ENCODE measurements around the gene CLMN. TPM values are rescaled to one million over a fixed set of nuclear protein-coding genes. Genes with fewer than 3 reads are reported as not detected.

The CLMN gene
- total RNA-seq, 1 donor from 2014 or later = 6.0 TPM

GRCh38 chr14:95309261-95310051 lies 10.3 kb downstream of the CLMN start:
- DNase-seq (ENCODE audit: low spot score) = no peak
- intact Hi-C loops (cut with DNase I) = no loop called here

DNA sequence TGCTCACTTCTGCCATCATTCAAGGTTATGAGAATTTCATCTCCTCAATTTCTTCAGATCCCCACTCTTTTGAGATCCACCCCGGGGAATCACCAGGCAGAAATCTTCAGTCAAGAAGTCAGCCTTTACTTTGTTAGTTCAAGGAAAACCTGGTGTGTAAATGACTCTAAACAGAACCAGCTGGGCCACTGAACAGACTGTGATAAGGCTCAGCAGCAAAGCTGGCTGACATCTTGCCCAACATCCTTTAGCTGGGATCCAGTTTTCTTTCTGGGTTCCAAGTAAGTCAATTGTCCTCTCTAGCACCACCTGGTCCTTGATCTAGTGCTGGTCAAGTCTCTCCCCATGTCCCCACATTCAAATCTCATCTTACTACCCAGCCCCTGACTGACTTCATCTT lies 11.6 kb downstream of the CLMN start:
- intact Hi-C loops (cut with DNase I) = no loop called here
- no peak for DNase-seq (ENCODE audit: low spot score)

GRCh38 chr14:95307402-95308041 lies 12.2 kb downstream of the CLMN start:
- DNase-seq (ENCODE audit: low spot score) = no peak
- intact Hi-C loops (cut with DNase I) = no loop called here

DNA sequence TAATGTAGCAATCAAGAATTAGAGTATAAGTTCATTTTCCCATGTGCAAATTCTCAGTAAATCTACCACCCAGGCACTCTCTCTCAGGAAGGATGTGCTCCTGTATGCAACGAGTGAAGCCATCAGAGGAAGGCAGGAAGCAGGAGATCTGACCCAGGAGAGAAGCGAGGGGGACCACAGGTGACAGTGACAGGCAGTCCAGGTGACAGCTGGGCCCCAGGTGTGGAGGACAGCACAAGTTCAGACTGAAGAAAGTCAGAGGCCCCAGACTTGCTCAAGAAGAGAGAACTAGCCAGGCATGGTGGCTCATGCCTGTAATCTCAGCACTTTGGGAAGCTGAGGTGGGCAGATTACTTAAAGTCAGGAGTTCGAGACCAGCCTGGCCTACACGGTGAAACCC lies 13.8 kb downstream of the CLMN start:
- intact Hi-C loops (cut with DNase I) = no loop called here

GRCh38 chr14:95305145-95305544 lies 14.6 kb downstream of the CLMN start:
- no peak for DNase-seq (ENCODE audit: low spot score)
- intact Hi-C loops (cut with DNase I) = no loop called here

More for the DNA sequence above, 13.8 kb downstream of the CLMN start:
- no peak for DNase-seq (ENCODE audit: low spot score)

DNA sequence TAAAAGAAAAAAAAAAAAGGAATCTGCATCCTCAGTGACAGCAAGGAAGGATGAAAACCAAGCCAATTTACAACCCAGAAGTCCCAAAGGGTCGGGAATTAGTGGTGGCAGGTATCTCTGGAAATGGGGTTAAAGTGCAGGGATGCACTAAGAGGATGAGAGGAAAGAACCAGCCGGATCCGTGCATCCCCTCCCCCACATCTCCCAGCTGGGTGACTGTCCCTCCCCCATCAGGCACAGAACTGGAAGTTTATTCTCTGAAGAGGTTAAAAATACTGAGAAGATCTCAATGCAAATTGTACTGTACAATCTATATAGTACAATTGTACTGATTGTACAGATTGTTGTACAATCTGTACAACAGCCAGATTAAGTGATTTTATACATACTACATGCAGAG lies 15.4 kb downstream of the CLMN start:
- intact Hi-C loops (cut with DNase I) = no loop called here

GRCh38 chr14:95303552-95303951 lies 16.2 kb downstream of the CLMN start:
- intact Hi-C loops (cut with DNase I) = no loop called here
- no peak for DNase-seq (ENCODE audit: low spot score)

More for the DNA sequence above, 15.4 kb downstream of the CLMN start:
- no peak for DNase-seq (ENCODE audit: low spot score)

DNA sequence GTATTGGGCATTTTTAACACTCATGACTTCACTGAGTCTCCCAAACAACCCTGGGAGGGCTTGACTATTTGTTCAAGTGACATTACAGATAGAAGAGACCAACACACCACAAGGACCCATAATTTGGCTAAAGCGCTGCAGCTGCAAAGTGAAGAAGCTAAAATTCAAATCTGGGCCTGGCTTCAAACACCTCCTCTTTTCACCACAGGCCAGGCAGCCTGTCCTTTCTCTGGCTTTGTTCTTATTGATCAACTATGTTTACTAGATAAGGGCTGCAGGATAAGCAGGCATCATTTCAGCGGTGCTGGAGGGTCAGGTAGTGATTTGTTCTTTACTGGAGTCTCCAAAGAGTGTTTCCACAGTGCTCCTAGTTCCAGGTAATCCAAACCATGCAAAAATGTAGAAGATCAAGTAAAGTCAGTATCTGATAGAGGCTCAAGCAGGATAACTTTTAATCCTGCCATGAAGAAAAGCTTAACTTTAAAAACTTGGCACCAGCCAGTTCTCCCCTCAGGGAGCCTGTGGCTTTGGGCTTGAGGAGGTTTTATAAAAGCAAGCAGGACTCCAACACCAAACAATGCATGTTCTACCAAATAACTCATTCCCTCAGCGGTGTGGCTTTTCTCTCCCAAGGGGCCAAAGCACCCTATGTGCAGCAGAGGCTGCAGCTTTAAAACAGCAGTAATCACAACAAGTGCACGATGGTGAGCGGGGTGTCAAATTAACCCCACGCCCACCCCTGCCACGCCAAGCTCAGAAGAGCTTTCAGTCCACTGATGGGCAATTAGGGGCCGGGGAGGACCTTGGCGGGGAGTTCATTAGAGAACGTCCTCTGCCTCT lies 16.8 kb downstream of the CLMN start:
- intact Hi-C loops (cut with DNase I) = no loop called here
- no peak for DNase-seq (ENCODE audit: low spot score)

DNA sequence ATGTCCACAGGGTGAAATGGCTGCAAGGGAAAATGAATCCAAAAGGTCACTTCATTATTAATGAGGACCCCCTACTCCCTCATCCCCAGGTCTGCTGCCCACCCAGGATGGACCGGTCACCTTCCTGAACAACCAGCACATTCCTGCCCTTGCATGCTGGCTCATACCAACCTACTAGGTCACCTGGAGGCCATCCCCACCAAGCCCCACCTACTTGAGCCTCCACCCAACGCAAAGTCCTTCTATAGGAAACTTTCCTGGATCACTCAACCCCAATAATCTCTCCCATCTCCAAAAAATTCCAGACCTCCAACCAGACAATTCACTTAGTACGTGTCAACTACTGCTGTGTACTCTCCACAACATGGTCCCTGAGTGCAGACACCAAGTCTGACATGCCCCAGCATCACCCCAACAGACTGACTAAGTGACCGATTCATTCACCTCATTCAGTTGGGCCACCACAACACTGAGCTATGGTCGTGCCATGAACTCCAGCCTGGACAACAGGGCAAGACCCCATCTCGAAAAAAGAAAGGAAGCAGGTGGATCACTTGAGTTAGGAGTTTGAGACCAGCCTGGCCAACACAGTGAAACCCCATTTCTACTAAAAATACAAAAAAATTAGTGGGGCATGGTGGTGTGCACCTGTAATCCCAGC lies 18.1 kb downstream of the CLMN start:
- no peak for DNase-seq (ENCODE audit: low spot score)
- intact Hi-C loops (cut with DNase I) = no loop called here

GRCh38 chr14:95300697-95301526 lies 18.8 kb downstream of the CLMN start:
- DNase-seq (ENCODE audit: low spot score) = no peak
- intact Hi-C loops (cut with DNase I) = no loop called here

DNA sequence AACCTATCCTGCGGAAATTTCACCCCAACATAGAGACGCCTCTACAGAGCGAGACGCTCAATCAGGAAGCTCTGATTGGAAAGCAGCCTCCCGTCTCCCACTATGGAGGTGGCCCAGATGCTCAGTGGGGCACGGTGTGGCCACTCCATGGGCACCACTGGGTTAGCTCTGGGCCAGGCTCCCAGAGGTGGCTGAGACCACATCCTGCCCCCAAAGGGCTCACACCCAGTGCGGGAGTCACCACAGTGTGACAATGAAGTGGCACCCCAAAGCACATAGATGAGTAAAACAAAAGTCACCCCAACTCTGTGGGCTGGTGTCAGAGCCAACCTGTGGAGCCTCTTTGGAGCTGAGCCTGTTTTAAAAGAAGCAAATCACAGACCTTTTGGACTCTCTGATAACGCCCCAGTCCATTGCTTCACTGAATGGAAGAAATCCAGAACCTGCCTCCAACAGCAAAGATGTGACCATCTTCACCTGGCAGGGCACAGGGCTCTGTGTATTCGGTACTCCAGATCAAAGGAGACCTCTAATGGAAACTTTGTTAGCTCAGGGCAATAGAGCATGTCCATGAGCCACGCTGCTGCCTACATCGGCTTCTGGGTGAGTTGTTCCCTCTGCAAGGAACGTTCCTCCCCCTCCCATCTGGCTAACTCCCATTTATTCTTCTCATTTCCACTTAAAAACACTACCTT lies 19.6 kb downstream of the CLMN start:
- intact Hi-C loops (cut with DNase I) = no loop called here
- DNase-seq (ENCODE audit: low spot score) = no peak

- DNase-seq (ENCODE audit: low spot score) = no peak
- intact Hi-C loops (cut with DNase I) = loop anchor here (10.0 kb wide), 1 partner anchor 126 kb away; no protein-coding TSS in a partner anchor
These were observed 20.4 kb downstream of the CLMN start for GRCh38 chr14:95299271-95299670.

GRCh38 chr14:95297832-95298231 lies 21.9 kb downstream of the CLMN start:
- intact Hi-C loops (cut with DNase I) = loop anchor here (10.0 kb wide), 1 partner anchor 127 kb away; no protein-coding TSS in a partner anchor
- DNase-seq (ENCODE audit: low spot score) = no peak

GRCh38 chr14:95296966-95297365 lies 22.7 kb downstream of the CLMN start:
- intact Hi-C loops (cut with DNase I) = loop anchor here (10.0 kb wide), 1 partner anchor 128 kb away; no protein-coding TSS in a partner anchor

DNA sequence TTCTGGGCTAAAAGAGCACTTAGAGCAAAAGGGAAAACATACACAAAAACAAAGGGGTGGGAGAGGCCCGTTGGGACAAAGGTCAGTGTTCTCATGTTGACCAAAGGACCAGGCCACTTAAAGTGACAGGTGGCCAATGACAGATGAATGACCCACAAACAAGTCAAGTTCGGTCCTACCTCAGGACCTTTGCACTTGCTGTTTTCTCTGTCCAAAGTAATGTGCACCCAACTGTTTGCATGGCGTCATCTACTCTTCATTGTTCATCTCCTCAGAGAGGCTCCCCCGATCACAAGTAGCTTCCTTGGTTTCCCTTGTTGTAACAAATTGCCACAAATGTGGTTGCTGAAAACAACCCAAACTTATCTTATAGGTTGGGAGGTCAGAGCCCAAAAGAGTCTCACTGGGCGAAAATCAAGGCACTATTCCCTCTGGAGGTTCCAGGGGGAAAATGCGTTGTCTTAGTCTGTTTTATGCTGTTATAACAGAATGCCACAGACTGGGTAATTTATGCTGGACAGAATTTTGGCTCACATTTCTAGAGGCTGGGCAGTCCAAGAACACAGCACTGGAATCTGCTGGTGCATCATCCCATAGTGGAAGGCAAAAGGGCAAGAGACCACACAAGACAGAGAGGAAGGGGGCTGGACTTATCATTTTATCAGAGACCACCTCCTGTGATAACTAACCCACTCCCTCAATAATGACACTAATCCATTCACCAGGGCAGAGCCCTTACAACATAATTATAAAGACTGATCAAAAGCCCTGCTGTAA lies 23.9 kb downstream of the CLMN start:
- intact Hi-C loops (cut with DNase I) = loop anchor here (10.0 kb wide), 1 partner anchor 129 kb away; no protein-coding TSS in a partner anchor

More at GRCh38 chr14:95296966-95297365, 22.7 kb downstream of the CLMN start:
- no peak for DNase-seq (ENCODE audit: low spot score)

GRCh38 chr14:95294834-95295599 lies 24.7 kb downstream of the CLMN start:
- intact Hi-C loops (cut with DNase I) = loop anchor here (10.0 kb wide), 1 partner anchor 130 kb away; no protein-coding TSS in a partner anchor
- DNase-seq (ENCODE audit: low spot score) = no peak

More for the DNA sequence above, 23.9 kb downstream of the CLMN start:
- no peak for DNase-seq (ENCODE audit: low spot score)
